ENCODE data around the gene ADGRL2.

The ADGRL2 gene

DNA sequence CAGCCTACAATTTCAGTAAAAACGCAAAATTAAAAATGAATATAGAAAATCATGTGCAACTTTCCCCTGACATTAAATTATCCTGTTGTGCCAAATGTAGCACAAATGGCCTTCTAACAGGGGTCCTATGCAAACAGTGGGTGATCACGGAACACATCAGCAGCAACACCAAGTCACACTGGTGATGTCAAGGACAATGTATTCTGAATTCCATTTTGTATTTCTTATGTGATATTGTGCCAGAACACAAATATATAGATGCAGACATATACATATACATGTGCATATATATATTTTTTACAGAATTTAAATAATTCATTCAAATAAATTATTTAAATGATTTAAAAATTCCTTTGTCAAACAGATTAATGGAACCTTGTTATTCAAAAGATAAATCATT, 8.6 kb upstream of the ADGRL2 start:
- H3K36me3 ChIP-seq (ENCODE audit: insufficient read depth, low read length) = no peaks in the 10 kb centered on the region
- no peak overlapping the region for H3K4me3 ChIP-seq (ENCODE audit: low read depth, low read length)
- H3K79me2 ChIP-seq (ENCODE audit: control insufficient read depth, insufficient read depth, low read length, unreplicated experiment) = no peaks in the 10 kb centered on the region
- no peaks in the 10 kb centered on the region for H3K4me1 ChIP-seq (ENCODE audit: control insufficient read depth, insufficient read depth, low read length, unreplicated experiment)
- H3K27me3 ChIP-seq (ENCODE audit: insufficient read depth, low read length) = no peaks in the 10 kb centered on the region
- H2AFZ ChIP-seq (ENCODE audit: low read length, unreplicated experiment) = no peak overlapping the region
- H3K27ac ChIP-seq (ENCODE audit: low read depth, low read length) = no peak overlapping the region

DNA sequence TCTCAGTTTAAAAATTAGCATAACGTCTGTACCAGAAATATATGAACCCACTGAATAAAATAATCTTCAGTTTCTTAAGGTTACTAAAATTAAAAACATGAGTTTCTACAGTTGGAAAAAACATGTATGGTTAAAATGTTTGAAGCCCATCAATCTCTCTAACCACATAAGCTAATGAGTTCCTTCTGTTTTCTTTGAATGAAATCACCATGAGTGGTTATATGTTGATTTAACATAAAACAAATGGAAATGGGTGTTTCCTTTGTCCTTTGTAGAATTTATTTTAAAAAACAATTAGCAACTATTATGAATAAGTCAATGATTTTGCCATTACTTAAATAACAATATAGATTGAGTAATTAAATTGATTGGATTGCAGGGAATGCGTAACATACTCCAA, 3.0 kb upstream of the ADGRL2 start:
- no peak overlapping the region for H2AFZ ChIP-seq (ENCODE audit: low read length, unreplicated experiment)
- H3K4me3 ChIP-seq (ENCODE audit: low read depth, low read length) = no peak overlapping the region
- H3K36me3 ChIP-seq (ENCODE audit: insufficient read depth, low read length) = no peaks in the 10 kb centered on the region
- peaks cover 14% of the 10 kb centered on the region for H3K79me2 ChIP-seq (ENCODE audit: control insufficient read depth, insufficient read depth, low read length, unreplicated experiment)
- H3K4me1 ChIP-seq (ENCODE audit: control insufficient read depth, insufficient read depth, low read length, unreplicated experiment) = peaks cover 14% of the 10 kb centered on the region
- H3K27me3 ChIP-seq (ENCODE audit: insufficient read depth, low read length) = no peaks in the 10 kb centered on the region
- H3K27ac ChIP-seq (ENCODE audit: low read depth, low read length) = no peak overlapping the region

DNA sequence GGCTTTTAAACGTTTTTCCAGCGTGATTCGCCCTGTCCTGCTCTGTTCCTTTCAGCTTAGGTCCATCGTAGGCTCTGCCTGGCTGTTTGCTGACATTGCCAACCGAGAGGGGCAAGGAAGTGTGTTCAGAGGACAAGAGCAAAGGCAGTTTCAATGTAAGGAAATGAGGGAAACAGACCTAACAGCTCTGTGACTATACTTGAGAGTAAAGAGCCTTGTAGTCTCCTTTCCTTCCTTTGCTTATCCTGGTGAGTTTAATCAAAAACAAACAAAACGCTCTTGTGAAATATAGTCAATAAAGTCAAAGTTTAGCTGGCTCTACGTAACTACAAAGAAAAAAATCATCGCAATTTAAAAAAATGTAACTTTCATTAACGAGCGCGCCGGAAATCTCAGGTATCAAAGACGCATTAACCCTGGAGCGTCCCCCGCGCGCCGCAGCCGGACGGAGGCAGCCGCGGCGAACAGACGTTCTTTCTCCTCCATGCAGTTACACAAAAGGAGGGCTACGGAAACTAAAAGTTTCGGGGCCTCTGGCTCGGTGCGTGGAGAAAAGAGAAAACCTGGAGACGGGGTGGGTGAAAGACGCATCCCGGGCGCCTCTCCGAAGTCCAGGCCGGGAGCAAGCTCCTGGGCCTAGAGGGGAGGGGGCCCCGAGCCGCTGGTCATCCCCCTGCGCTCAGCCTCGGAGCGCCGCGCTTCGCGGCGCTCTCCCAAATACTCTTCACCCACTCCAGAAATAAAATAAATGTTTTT, 617 bp upstream of the ADGRL2 start:
- H3K27me3 ChIP-seq (ENCODE audit: insufficient read depth, low read length) = no peaks in the 10 kb centered on the region
- peaks cover 39% of the 10 kb centered on the region for H3K79me2 ChIP-seq (ENCODE audit: control insufficient read depth, insufficient read depth, low read length, unreplicated experiment)
- H2AFZ ChIP-seq (ENCODE audit: low read length, unreplicated experiment) = peak overlapping the region; percentile 89
- H3K27ac ChIP-seq (ENCODE audit: low read depth, low read length) = peak overlapping the region; percentile 81
- peak overlapping the region; percentile 93 for H3K4me3 ChIP-seq (ENCODE audit: low read depth, low read length)
- H3K36me3 ChIP-seq (ENCODE audit: insufficient read depth, low read length) = no peaks in the 10 kb centered on the region
- peaks cover 21% of the 10 kb centered on the region for H3K4me1 ChIP-seq (ENCODE audit: control insufficient read depth, insufficient read depth, low read length, unreplicated experiment)

DNA sequence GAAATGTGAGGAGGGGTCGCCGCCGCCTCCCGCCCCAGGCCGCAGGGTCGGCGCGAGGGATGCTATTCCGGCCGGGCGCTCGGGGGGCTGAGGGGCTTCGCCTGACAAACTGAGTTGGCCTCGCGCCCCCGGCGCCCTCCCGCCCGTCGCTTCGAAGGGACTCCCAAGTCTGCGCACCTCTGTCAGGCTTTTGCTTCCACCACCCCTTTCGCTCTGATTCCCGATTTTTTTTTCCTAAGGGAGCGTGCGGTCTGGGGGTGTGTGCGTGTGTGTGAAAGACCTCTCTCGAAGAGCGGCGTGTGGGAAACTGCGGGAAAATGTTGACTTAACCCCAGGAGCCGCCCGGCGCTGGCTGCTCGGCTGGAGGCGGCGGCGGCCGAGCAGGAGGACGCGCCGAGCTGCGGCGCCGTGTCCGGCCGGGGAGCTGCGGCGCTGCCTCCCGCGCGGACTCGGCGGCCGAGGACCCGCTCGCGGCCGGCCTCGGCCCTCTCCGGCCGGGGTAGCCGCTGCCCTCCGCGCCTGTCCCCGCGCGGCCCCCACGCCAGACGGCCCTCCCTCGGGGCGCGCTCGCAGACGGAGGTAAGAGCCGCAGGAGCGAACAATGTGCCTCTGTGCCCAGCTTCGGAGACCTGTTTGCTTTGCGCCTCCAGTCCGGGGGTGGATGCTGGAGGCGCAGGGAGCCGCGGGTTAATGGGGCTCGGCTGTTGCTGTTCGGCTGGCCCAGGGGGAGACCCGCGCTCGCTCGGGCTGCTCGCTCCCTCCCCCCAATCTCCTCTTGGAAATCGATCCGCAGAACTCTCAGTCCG, 1.1 kb downstream of the ADGRL2 start:
- peak overlapping the region; percentile 93 for H3K4me3 ChIP-seq (ENCODE audit: low read depth, low read length)
- peaks cover 38% of the 10 kb centered on the region for H3K4me1 ChIP-seq (ENCODE audit: control insufficient read depth, insufficient read depth, low read length, unreplicated experiment)
- H3K36me3 ChIP-seq (ENCODE audit: insufficient read depth, low read length) = no peaks in the 10 kb centered on the region
- peaks cover 56% of the 10 kb centered on the region for H3K79me2 ChIP-seq (ENCODE audit: control insufficient read depth, insufficient read depth, low read length, unreplicated experiment)
- H2AFZ ChIP-seq (ENCODE audit: low read length, unreplicated experiment) = peak overlapping the region; percentile 89
- H3K27me3 ChIP-seq (ENCODE audit: insufficient read depth, low read length) = no peaks in the 10 kb centered on the region
- H3K27ac ChIP-seq (ENCODE audit: low read depth, low read length) = peak overlapping the region; percentile 81

DNA sequence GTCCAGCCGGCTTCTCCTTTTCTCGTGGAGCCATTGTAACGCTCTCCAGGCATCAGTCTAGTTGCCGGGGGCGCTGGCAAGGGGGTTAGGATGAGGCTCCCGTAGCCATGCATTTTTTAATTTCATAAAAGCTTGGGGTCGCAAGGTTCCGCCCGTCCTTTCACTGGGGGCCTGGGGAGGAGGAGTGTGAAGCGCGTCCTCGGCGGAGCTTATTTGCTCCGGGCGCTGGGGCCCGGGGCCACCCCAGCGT, 1.6 kb downstream of the ADGRL2 start:
- H3K27ac ChIP-seq (ENCODE audit: low read depth, low read length) = peak overlapping the region; percentile 31
- peak overlapping the region; percentile 52 for H2AFZ ChIP-seq (ENCODE audit: low read length, unreplicated experiment)
- H3K4me1 ChIP-seq (ENCODE audit: control insufficient read depth, insufficient read depth, low read length, unreplicated experiment) = peaks cover 44% of the 10 kb centered on the region
- H3K36me3 ChIP-seq (ENCODE audit: insufficient read depth, low read length) = no peaks in the 10 kb centered on the region
- H3K79me2 ChIP-seq (ENCODE audit: control insufficient read depth, insufficient read depth, low read length, unreplicated experiment) = peaks cover 61% of the 10 kb centered on the region
- H3K27me3 ChIP-seq (ENCODE audit: insufficient read depth, low read length) = no peaks in the 10 kb centered on the region
- peak overlapping the region; percentile 93 for H3K4me3 ChIP-seq (ENCODE audit: low read depth, low read length)

DNA sequence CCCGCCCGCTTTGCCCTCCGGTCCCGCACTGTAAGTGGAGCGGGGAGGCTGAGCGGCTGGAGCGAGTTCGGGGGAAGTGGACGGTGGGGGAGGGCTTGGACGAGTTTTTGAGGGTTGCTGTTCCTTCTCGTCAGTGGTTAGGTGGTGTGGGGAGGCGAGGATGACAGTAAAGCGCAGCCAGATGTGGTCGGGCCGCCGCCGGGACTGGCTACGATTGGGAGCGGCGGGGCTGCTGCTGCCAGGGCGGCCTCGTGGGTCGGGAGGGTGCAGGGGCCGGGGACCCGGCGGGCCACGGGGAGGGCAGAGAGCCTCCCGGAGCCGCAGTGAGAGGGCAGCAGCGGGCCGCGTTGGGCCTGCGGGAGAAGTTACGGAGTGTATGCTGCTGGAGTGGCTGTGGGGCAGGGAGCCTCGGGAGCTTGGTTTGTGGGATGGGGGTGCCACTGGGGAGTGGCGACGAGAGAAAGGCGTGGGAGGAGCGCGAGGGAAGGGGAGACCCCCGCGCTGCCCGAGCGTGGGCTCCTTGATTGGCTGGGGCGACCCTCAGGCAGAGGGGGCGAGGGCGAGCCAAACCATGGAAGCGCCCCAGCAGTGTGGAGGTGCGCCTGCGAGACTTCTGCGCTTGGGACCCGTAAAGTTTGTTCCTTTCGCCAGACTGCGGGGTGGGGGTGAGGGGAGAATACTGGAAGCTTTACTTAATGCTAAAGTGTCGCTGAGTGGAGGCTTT, 2.1 kb downstream of the ADGRL2 start:
- Histone ChIP-seq H2AFZ (ENCODE audit: low read length, unreplicated experiment) (peak overlapping the region; percentile 52), H3K4me3 (ENCODE audit: low read depth, low read length) (peak overlapping the region; percentile 93), H3K4me1 (ENCODE audit: control insufficient read depth, insufficient read depth, low read length, unreplicated experiment) (peaks cover 47% of the 10 kb centered on the region), H3K27ac (ENCODE audit: low read depth, low read length) (peak overlapping the region; percentile 31), H3K79me2 (ENCODE audit: control insufficient read depth, insufficient read depth, low read length, unreplicated experiment) (peaks cover 65% of the 10 kb centered on the region), H3K36me3 (ENCODE audit: insufficient read depth, low read length) (no peaks in the 10 kb centered on the region), H3K27me3 (ENCODE audit: insufficient read depth, low read length) (no peaks in the 10 kb centered on the region)

DNA sequence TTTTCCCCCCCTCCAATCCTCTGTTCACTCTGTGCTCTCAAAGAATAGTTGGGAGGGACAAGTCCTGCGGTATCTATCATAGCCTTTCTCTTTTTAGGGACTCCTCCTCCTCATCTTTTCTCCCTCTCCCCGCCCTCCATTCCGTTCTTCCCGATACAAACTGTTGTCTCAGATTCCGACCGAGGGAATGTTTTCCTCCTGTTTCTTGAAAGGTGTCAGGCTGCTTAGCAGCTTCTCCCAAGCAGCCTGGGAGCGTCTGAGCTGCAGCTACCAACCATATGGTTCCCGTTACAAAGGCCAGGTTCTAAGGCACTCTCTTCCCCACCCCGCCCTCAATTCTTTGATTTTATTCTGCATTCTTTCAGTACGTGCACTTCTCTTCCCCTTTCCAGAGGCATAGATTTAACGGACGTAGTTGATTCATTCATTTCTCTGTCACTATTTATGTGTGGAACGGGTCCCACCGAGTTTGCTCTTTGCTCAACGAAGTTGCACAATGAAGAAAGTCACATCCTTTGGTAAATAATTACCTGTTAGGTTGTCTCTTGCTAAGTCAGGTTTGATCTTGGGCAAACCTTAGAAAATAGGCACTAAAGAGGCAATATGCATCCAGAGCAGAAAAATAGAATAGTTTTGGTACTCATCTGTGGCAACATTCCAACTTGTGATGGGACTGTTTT, 2.8 kb downstream of the ADGRL2 start:
- peak overlapping the region; percentile 93 for H3K4me3 ChIP-seq (ENCODE audit: low read depth, low read length)
- H2AFZ ChIP-seq (ENCODE audit: low read length, unreplicated experiment) = peak overlapping the region; percentile 52
- no peaks in the 10 kb centered on the region for H3K36me3 ChIP-seq (ENCODE audit: insufficient read depth, low read length)
- H3K79me2 ChIP-seq (ENCODE audit: control insufficient read depth, insufficient read depth, low read length, unreplicated experiment) = peaks cover 72% of the 10 kb centered on the region
- H3K27me3 ChIP-seq (ENCODE audit: insufficient read depth, low read length) = no peaks in the 10 kb centered on the region
- peak overlapping the region; percentile 31 for H3K27ac ChIP-seq (ENCODE audit: low read depth, low read length)
- H3K4me1 ChIP-seq (ENCODE audit: control insufficient read depth, insufficient read depth, low read length, unreplicated experiment) = peaks cover 49% of the 10 kb centered on the region

DNA sequence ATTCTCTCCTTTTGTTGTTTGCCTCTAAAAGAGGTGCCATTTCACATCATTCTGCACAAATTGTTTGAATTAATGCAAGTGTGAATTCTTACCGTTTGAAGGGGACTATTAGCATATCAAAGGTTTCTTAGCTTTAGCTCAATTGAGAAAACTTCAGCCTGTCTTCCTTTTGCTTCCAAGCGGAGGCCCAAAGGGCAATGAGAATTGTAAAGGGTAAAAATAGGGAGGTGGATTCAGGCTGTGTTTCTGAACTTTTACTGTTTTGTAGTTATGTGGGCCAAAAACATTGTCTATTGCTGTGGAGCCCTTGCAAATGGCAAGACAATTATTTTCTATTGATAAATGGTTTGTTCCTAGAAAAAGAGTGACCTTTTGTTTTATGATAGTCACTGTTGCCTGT, 3.6 kb downstream of the ADGRL2 start:
- H2AFZ ChIP-seq (ENCODE audit: low read length, unreplicated experiment) = peak overlapping the region; percentile 52

DNA sequence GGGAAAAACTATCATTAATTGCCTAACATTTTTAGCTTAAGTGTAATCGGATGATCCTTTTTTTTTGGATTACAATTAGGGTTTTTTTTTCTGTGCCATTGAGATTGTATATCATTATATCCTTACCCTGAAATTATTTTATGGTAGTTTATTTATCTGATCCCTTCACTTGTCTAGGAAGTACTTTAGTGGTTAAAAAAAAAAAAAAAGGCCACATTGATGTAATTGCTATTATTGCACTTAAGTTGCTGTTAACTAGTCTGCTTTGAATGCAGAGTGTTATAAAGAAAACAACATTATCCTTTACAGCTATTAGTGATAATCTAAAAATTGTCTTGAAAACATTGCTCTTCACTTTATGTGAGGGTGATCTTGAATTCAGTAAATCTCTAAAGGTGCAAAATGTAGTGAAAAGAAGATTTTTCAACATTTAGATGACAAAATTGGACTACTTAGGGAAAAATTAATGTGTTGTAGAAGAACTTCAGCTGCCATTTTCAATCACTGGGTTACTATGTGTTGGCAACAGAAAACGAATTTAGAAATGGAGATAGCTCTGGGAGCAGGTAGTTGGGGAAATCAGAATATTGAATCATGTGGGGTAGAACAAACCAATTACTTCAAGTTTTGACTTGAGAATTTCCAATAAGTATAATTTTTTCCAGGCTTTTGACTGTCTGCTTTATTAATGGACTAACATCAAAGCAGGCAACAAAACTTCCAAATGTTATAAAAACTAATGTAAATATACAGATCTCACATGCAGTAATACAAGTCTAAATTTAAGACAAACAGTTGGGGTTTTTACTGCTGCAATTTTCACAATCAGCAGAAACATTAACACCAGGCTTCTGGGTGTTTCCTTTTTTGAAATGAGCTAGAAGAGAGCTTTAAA, 5.0 kb downstream of the ADGRL2 start:
- Histone ChIP-seq H3K4me1 (ENCODE audit: control insufficient read depth, insufficient read depth, low read length, unreplicated experiment) (peaks cover 39% of the 10 kb centered on the region), H2AFZ (ENCODE audit: low read length, unreplicated experiment) (peak overlapping the region; percentile 4), H3K4me3 (ENCODE audit: low read depth, low read length) (peak overlapping the region; percentile 49), H3K27ac (ENCODE audit: low read depth, low read length) (no peak overlapping the region), H3K36me3 (ENCODE audit: insufficient read depth, low read length) (no peaks in the 10 kb centered on the region), H3K79me2 (ENCODE audit: control insufficient read depth, insufficient read depth, low read length, unreplicated experiment) (peaks cover 93% of the 10 kb centered on the region), H3K27me3 (ENCODE audit: insufficient read depth, low read length) (no peaks in the 10 kb centered on the region)

More for the DNA sequence above, 3.6 kb downstream of the ADGRL2 start:
- H3K4me1 ChIP-seq (ENCODE audit: control insufficient read depth, insufficient read depth, low read length, unreplicated experiment) = peaks cover 41% of the 10 kb centered on the region
- no peaks in the 10 kb centered on the region for H3K36me3 ChIP-seq (ENCODE audit: insufficient read depth, low read length)
- H3K27me3 ChIP-seq (ENCODE audit: insufficient read depth, low read length) = no peaks in the 10 kb centered on the region
- peak overlapping the region; percentile 31 for H3K27ac ChIP-seq (ENCODE audit: low read depth, low read length)
- peaks cover 78% of the 10 kb centered on the region for H3K79me2 ChIP-seq (ENCODE audit: control insufficient read depth, insufficient read depth, low read length, unreplicated experiment)
- H3K4me3 ChIP-seq (ENCODE audit: low read depth, low read length) = peak overlapping the region; percentile 93

DNA sequence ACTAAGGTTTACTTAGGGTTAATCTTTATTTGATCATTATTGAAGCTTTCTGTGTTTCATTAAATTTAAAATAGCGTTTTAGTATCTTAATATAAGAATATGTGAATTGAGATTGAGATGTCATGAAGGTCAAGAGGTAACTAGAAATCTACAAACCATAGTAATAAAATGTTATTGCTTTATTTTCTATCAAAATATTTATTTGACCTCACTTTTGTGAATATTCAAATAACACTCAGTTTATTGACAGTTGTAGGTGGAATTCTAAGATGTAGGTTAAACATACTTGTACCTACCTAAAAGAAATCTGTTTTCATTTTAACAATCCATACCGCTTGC, 5.7 kb downstream of the ADGRL2 start:
- Histone ChIP-seq H3K27me3 (ENCODE audit: insufficient read depth, low read length) (no peaks in the 10 kb centered on the region), H3K27ac (ENCODE audit: low read depth, low read length) (no peak overlapping the region), H3K4me3 (ENCODE audit: low read depth, low read length) (peak overlapping the region; percentile 49), H2AFZ (ENCODE audit: low read length, unreplicated experiment) (peak overlapping the region; percentile 4), H3K79me2 (ENCODE audit: control insufficient read depth, insufficient read depth, low read length, unreplicated experiment) (peaks cover 98% of the 10 kb centered on the region), H3K36me3 (ENCODE audit: insufficient read depth, low read length) (no peaks in the 10 kb centered on the region), H3K4me1 (ENCODE audit: control insufficient read depth, insufficient read depth, low read length, unreplicated experiment) (peaks cover 45% of the 10 kb centered on the region)

All from ACC112 (cell line).